K562 (cell line): ENCODE data around the gene EHMT2. TPM values are rescaled to one million over a fixed set of nuclear protein-coding genes. Genes with fewer than 3 reads are reported as not detected.

Source experiments
- BCL6 ChIP-seq: fragments of 250-450 bp; sonication (Bioruptor Pico); IDR thresholded peaks from 2 replicates; pipeline ENCODE4 v1.4.0; 2020
- BHLHE40 ChIP-seq: IDR thresholded peaks from 2 replicates; pipeline ENCODE4 v1.6.1; 2011; ENCODE audit warnings: low read length, improper control_type of control experiment
- HDAC6 ChIP-seq: IDR thresholded peaks from 2 replicates; pipeline ENCODE4 v1.6.1; 2012; ENCODE audit warnings: low read depth, mild to moderate bottlenecking, control low read depth, inconsistent platforms, low read length, moderate library complexity
- KAT2B ChIP-seq: IDR thresholded peaks from one replicate; pipeline ENCODE4 v1.6.1; 2012; ENCODE audit warnings: low read depth, mild to moderate bottlenecking, control low read depth, inconsistent platforms, low read length, moderate library complexity
- POLR2AphosphoS2 ChIP-seq: IDR thresholded peaks from 2 replicates; pipeline ENCODE4 v1.6.1; 2012; ENCODE audit warnings: low read length, improper control_type of control experiment
- POLR3G ChIP-seq: IDR thresholded peaks from 2 replicates; pipeline ENCODE4 v1.6.1; 2011; ENCODE audit not compliant: insufficient read length, insufficient replicate concordance; ENCODE audit errors: extremely low read depth
- PPARD ChIP-seq: fragments of 250-450 bp; sonication (Bioruptor Pico); IDR thresholded peaks from 2 replicates; pipeline ENCODE4 v1.8.0; 2022; ENCODE audit warnings: inconsistent platforms, mild to moderate bottlenecking, moderate library complexity
- RFX7 ChIP-seq: fragments of 250-450 bp; sonication (Bioruptor Pico); IDR thresholded peaks from 2 replicates; pipeline ENCODE4 v1.5.1; 2021; ENCODE audit warnings: mild to moderate bottlenecking
- TRIM28 ChIP-seq: fragments of 450-650 bp; IDR thresholded peaks from 2 replicates; pipeline ENCODE4 v1.6.1; 2017
- YY1 ChIP-seq, 3 experiments: IDR thresholded peaks; 2 replicates each; pipeline ENCODE4 v1.6.1; 2011; ENCODE audit warnings: low read length in 2 of 3, mild to moderate bottlenecking in 2 of 3, moderate library complexity in 2 of 3, borderline replicate concordance in 1 of 3, control low read depth in 1 of 3, low read depth in 1 of 3; ENCODE audit not compliant: insufficient read depth in 3 of 3, insufficient replicate concordance in 2 of 3, control insufficient read depth in 1 of 3, insufficient read length in 1 of 3; ENCODE audit errors: extremely low read depth in 1 of 3
- ZEB2 ChIP-seq: fragments of 450-650 bp; IDR thresholded peaks from 2 replicates; pipeline ENCODE4 v1.6.1; 2016
- ZNF121 ChIP-seq: sonication (generic); formaldehyde crosslinking; conservative IDR thresholded peaks from 2 replicates; pipeline ENCODE4 v1.8.0; 2022; ENCODE audit warnings: missing genetic modification reagents
- ZNF785 ChIP-seq: fragments of 250-450 bp; sonication (Bioruptor Pico); IDR thresholded peaks from 2 replicates; pipeline ENCODE4 v1.4.0; 2020; ENCODE audit warnings: mild to moderate bottlenecking
- polyA plus RNA-seq, 8 experiments: library from polyadenylated mRNA; depleted of rRNA in 4 of 8; stranded (reverse) in 5 of 8; unstranded in 3 of 8; fragments of >200 nt; fragmentation: Nextera tagmentation in 2 of 8; fragmentation: Illumina TruSeq in 1 of 8; extraction: Ambion mirVana in 2 of 8; extraction: Trizol in 1 of 8; gene quantifications; 2 replicates each; pipeline versions ENCODE4 v1.2.1 to v1.2.3, GENCODE V29; 2011 to 2014; ENCODE audit warnings: inconsistent platforms in 1 of 8, missing spikeins in 1 of 8
- total RNA-seq, 7 experiments: library from RNA; depleted of rRNA in 6 of 7; stranded (reverse); fragments of >200 nt in 6 of 7; fragmentation: Illumina TruSeq in 2 of 7; extraction: Trizol in 2 of 7; gene quantifications; 2 replicates each; pipeline versions ENCODE4 v1.2.1 to v1.2.3, GENCODE V29; 2011 to 2021; ENCODE audit warnings: low replicate concordance in 1 of 7
- TF ChIP-seq, protein P1 (sequence below): fragments of 250-450 bp; sonication (Bioruptor Pico); IDR thresholded peaks from 2 replicates; pipeline ENCODE4 v1.8.0; 2022; ENCODE audit warnings: moderate library complexity, mild to moderate bottlenecking, inconsistent platforms

The EHMT2 gene
- total and polyA plus RNA-seq, 9 of the 15 experiments (the other 6 are each of a cell fraction or from before 2014, with no cell fraction given): 2.1 to 63.8 (median 38.5) TPM

DNA sequence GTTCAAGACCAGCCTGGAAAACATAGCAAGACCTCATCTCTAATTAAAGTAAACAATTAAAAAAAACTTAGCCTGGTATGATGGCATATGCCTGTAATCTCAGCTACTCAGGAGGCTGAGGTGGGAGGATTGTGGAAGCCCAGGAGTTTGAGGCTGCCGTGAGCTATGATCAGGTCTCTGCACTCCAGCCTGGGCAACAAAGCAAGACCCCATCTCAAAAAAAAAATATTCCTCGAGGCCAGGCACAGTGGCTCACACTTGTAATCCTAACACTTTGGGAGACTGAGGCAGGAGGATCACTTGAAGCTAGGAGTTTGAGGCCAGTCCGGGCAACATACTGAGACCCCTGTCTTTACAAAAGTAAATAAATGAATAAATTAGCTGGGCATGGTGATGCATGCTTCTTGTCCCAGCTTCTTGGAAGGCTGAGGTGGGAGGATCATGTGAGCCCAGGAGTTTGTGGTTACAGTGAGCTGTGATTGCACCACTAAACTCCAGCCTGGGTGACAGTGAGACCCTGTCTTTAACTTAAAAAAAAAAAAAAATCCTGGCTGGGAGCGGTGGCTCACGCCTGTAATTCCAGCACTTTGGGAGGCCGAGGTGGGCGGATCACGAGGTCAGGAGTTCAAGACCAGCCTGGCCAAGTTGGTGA is 20.7 kb upstream of the EHMT2 start (continued):
- TF ChIP-seq BCL6 (no peak), ZEB2 (no peak), TRIM28 (no peak), BHLHE40 (peak; percentile 19; the same call in 1 of the 2 replicates), YY1 (IDR thresholded peaks at IDR 0.05; ENCODE audit: borderline replicate concordance in 1 of 3, control insufficient read depth in 1 of 3, extremely low read depth in 1 of 3, insufficient read depth in 3 of 3, insufficient read length in 1 of 3, insufficient replicate concordance in 2 of 3, low read depth in 1 of 3, low read length in 2 of 3) (no peak), ZNF785 (CRISPR knock-in tag) (no peak), ZNF121 (CRISPR knock-in tag) (peak; percentile 69; the same call in 1 of the 2 replicates), POLR2AphosphoS2 (no peak), POLR3G (no peak), KAT2B (no peak), HDAC6 (no peak), PPARD (CRISPR knock-in tag) (no peak), RFX7 (CRISPR knock-in tag) (no peak)
- TF ChIP-seq, protein P1, sequence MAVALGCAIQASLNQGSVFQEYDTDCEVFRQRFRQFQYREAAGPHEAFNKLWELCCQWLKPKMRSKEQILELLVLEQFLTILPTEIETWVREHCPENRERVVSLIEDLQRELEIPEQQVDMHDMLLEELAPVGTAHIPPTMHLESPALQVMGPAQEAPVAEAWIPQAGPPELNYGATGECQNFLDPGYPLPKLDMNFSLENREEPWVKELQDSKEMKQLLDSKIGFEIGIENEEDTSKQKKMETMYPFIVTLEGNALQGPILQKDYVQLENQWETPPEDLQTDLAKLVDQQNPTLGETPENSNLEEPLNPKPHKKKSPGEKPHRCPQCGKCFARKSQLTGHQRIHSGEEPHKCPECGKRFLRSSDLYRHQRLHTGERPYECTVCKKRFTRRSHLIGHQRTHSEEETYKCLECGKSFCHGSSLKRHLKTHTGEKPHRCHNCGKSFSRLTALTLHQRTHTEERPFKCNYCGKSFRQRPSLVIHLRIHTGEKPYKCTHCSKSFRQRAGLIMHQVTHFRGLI (CRISPR knock-in tag): no peak
